HG03521 (cell line): ENCODE results near the gene SETD4.
A peak's percentile ranks its signal among the peaks of the same experiment; 100 is the strongest.
"Not testable (repeated sequence)": the region's sequence is repeated elsewhere in the genome, so short reads cannot be mapped to it uniquely, and the experiment has no call there.

Experiments
- ATAC-seq: cut with Tn5 transposase; IDR thresholded peaks from one replicate; pipeline ENCODE4 v1.9.1; 2021; ENCODE audit warnings: mild to moderate bottlenecking, moderate library complexity; ENCODE audit not compliant: unreplicated experiment

SETD4 gene

GRCh38 chr21:36079010-36079649 is 18.8 kb upstream of the SETD4 start:
- no peak for ATAC-seq

- no peak for ATAC-seq
These were observed 17.4 kb upstream of the SETD4 start for GRCh38 chr21:36077758-36078157.

- ATAC-seq = no peak
These were observed 16.7 kb upstream of the SETD4 start for GRCh38 chr21:36076878-36077655.

- ATAC-seq = no peak
These were observed 15.6 kb upstream of the SETD4 start for GRCh38 chr21:36075953-36076352.

GRCh38 chr21:36075171-36075570 is 14.8 kb upstream of the SETD4 start:
- no peak for ATAC-seq

GRCh38 chr21:36073911-36074310 is 13.6 kb upstream of the SETD4 start:
- not testable (repeated sequence) for ATAC-seq

GRCh38 chr21:36073181-36073580 is 12.9 kb upstream of the SETD4 start:
- no peak for ATAC-seq

- no peak for ATAC-seq
These were observed 12.3 kb upstream of the SETD4 start for GRCh38 chr21:36072453-36073162.

- ATAC-seq = no peak
These were observed 10.7 kb upstream of the SETD4 start for GRCh38 chr21:36070999-36071398.

GRCh38 chr21:36069713-36070583 is 9.6 kb upstream of the SETD4 start, which contains the start of gene CBR1:
Gene CBR1 (plus strand): TSS chr21:36070024. CDS start chr21:36070116, 92 bp downstream.
- peak; percentile 94 for ATAC-seq

- ATAC-seq = no peak
These were observed 8.5 kb upstream of the SETD4 start for GRCh38 chr21:36068748-36069398.

- ATAC-seq = no peak
These were observed 5.2 kb upstream of the SETD4 start for GRCh38 chr21:36065497-36066036.

- no peak for ATAC-seq
These were observed 3.7 kb upstream of the SETD4 start for GRCh38 chr21:36064085-36064460.

GRCh38 chr21:36063375-36064084 is 3.2 kb upstream of the SETD4 start:
- ATAC-seq = no peak

- ATAC-seq = no peak
These were observed 1.1 kb upstream of the SETD4 start for GRCh38 chr21:36061445-36061844.

GRCh38 chr21:36059823-36060158 is 535 bp downstream of the SETD4 start:
- peak; percentile 39 for ATAC-seq

GRCh38 chr21:36055551-36055950 is 4.8 kb downstream of the SETD4 start:
- no peak for ATAC-seq

GRCh38 chr21:36053715-36054062 is 6.6 kb downstream of the SETD4 start:
- no peak for ATAC-seq

- ATAC-seq = no peak
These were observed 7.2 kb downstream of the SETD4 start for GRCh38 chr21:36052860-36053714.
